NOMO-1 (cell line): Measurements from ENCODE around the gene ARHGEF1.
A peak's percentile ranks its signal among the peaks of the same experiment; 100 is the strongest.

Experiments
- DNase-seq, 2 experiments: peaks; one replicate each; lab custom pipeline; 2025; ENCODE audit not compliant: unreplicated experiment in 2 of 2; lab: John Stamatoyannopoulos, UW

The ARHGEF1 gene

GRCh38 chr19:41882568-41883462 lies at the start of gene ARHGEF1:
Gene ARHGEF1 (plus strand): TSS chr19:41883184. CDS start chr19:41888083, 4,899 bp downstream.
- DNase-seq = peak; percentile 32 to 73

GRCh38 chr19:41837981-41838708 lies 44.8 kb upstream of the ARHGEF1 start:
- no peak for DNase-seq

DNA sequence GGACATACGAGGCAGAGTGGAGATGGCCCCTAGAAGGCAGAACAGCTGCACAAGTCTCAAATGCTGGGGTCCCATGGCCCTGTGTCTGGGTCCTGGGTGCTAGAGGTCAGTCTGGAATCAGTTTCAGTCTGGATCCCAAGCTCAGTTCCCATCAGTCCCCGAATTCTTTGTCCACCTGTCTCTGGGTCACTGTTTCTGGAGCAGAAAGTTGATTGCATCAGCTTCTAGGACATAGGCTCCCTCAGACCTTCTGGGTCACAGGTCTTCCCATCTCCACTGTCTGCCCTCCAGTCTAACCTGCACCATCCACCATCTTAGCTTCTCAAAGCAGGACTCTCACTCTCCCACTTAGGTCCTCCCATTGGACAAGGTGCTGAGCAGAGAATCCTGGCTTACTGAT lies 43.8 kb upstream of the ARHGEF1 start:
- no peak for DNase-seq

DNA sequence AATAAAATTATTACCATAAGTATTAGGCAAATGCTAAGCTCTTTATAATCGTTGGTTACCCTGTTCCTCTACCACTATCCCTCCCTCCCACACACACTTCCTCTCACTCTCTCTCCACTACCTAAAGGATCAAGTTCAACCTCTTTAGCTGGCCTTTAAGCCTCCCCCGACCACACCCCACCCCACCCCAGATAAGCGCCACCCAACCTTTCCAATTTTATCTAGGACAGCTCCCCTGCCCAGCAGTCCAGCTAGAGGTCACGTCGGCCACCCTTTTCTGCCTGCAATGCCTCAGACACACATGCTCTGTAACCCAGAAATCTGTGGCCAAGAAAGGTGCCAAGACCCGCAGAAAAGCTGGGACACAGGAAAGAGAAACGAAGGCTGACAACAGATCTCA lies 39.6 kb upstream of the ARHGEF1 start:
- no peak for DNase-seq

DNA sequence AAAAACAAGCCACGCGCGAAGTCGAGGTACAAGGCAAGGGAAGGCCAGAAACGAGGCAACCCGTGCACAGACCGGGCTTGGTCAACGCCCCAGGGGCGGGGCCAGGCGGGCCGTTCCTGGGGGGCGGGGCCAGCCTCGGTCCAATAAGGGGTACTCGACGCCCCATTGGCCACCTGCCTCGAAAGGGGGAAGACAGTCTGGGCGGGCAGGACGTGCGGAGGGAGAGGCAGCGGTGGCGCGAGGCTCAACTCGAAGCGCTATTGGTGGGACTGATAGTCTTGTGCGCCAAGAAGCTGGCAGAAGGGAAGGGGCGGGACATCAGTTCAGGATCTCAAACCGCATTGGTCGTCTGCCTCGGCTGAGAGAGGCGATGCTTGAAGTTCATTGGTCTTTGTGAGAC lies 38.4 kb upstream of the ARHGEF1 start, which contains the start of gene LYPD4:
Gene LYPD4 (minus strand): TSS at position 83 of the 400 bp plus-strand sequence. CDS start 5,398 bp downstream, outside the sequence.
- DNase-seq = no peak

DNA sequence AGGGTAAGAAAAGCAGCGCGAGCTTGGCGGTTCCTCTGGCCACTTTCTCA lies 38.2 kb upstream of the ARHGEF1 start, which contains the start of gene DMRTC2:
Gene DMRTC2 (plus strand): TSS at position 42 of the 50 bp plus-strand sequence. CDS start 2,387 bp downstream, outside the sequence.
- DNase-seq = no peak

DNA sequence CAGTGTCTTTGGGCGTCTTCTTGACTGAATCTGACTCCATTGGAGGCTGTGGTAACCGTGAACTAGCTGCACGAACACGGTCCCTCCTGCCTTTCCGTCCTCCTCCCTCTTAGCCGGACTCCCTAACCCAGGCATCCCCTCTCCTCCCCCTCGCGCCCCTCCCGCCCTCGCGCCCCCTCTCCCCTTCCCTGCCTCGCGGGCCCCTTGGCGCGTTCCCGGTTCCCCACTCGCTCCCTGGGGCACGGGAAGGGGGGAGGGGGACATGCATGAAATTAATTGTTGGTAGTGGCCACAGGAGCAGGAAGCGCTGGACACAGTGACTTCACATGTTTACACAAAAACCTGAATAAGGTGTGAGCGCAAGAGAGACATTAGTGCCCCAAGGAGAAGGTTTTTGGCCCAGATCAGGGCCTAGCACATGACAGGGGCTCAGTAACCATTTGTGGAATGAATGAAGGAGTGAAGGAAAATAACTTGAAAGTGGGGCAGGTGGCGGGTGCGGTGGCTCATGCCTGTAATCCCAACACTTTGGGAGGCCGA lies 37.9 kb upstream of the ARHGEF1 start:
- no peak for DNase-seq

- no peak for DNase-seq
Measured at GRCh38 chr19:41847351-41848105, 35.5 kb upstream of the ARHGEF1 start.

DNA sequence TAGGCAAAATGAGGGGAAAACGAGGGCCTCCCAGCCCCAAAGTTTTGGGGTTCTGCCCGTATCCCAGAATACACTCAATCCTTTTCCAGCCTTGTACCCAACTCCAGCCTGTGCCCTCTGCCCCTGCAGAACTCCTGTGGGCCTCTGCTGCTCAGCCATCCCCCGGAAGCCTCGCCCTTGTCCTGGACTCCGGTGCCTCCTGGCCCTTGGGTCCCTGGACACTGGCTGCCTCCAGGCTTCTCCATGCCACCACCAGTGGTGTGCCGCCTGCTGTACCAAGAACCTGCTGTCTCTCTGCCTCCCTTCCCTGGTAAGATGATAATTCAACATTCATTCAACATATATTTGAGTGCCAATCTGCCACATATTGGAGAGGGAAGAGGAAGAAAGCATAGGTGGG lies 34.3 kb upstream of the ARHGEF1 start:
- DNase-seq = no peak

DNA sequence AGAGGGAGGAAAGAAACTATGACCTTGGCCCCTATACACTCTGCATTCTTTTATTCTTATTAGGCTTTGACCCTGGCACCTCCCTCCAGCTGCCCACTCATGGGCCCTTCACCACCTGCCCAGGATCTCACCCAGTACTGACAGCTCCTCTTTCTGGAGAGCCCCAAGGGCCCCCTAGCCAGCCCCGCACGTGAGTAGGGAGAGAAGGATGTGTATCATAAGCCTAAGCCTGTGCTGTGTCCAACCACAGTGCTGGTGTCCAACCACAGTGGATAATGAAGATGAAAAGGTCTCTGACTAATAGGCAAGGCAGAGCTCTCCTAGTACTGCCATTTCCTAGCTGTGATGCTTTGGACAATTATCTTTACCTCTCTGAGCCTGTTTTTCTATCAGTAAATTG lies 33.9 kb upstream of the ARHGEF1 start:
- no peak for DNase-seq

GRCh38 chr19:41850381-41850780 lies 32.6 kb upstream of the ARHGEF1 start:
- DNase-seq = no peak

GRCh38 chr19:41851456-41851855 lies 31.5 kb upstream of the ARHGEF1 start:
- DNase-seq = no peak

GRCh38 chr19:41853344-41853743 lies 29.6 kb upstream of the ARHGEF1 start:
- no peak for DNase-seq

DNA sequence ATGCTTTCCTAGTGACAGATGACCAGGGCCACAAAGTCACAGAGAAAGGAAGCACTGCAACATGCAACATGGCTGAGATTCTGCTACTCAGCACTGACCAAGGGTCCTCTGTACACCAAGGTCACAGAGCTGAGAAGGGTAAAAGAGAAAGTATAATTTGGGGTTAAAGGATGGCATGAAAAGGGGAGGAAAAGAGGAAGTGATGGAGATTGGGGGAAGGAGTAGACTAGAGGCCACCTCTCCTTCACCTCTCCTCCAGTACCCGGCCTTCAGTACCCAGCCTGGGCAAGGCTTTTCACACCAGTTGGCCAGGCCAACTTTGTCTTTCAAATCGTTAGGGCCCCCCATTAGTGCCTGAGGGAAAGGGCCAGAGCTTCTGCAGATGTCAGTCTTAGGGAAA lies 29.2 kb upstream of the ARHGEF1 start:
- no peak for DNase-seq

GRCh38 chr19:41859213-41859617 lies 23.8 kb upstream of the ARHGEF1 start:
- DNase-seq = no peak

DNA sequence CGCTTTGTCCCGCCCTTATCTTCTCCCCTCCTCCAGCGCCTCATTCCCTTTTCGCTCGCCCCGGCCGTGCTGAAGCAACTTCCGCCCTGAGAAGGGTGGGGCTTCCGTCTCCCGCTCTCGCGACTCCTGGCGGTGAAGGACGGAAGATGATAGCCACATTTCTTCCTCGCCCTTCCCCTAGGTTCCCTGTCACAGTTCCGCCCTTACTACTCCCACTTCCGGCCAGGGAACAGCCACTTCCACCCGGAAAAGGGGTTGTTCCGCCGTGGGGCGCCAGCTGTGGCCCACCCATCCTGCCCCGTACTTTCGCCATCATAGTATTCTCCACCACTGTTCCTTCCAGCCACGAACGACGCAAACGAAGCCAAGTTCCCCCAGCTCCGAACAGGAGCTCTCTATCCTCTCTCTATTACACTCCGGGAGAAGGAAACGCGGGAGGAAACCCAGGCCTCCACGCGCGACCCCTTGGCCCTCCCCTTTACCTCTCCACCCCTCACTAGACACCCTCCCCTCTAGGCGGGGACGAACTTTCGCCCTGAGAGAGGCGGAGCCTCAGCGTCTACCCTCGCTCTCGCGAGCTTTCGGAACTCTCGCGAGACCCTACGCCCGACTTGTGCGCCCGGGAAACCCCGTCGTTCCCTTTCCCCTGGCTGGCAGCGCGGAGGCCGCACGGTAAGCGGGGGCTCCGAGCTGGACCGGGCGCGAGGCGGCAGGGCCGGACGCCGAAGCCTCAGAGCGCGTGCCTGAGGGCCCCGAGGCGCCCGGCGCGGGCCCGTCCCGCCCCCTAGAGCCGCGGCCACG lies 23.2 kb upstream of the ARHGEF1 start, which contains the start of gene RPS19:
Gene RPS19 (plus strand): TSS at position 638 of the 801 bp plus-strand sequence. CDS start 520 bp downstream, outside the sequence.
- peak; percentile 96 for DNase-seq

GRCh38 chr19:41860419-41861115 lies 22.4 kb upstream of the ARHGEF1 start:
- DNase-seq = peak in 1 of 2 experiments; percentile 24

GRCh38 chr19:41861116-41861768 lies 21.7 kb upstream of the ARHGEF1 start:
- peak; percentile 10 to 29 for DNase-seq

GRCh38 chr19:41861846-41862245 lies 21.1 kb upstream of the ARHGEF1 start:
- no peak for DNase-seq
